A204.1 (cell line): ENCODE results near the gene PHACTR1.

Experiments
- FAIRE-seq: peaks from 2 replicates; lab custom pipeline; 2012; peaks lifted over from hg19 to GRCh38; lab: Jason Lieb, UNC

The PHACTR1 gene

DNA sequence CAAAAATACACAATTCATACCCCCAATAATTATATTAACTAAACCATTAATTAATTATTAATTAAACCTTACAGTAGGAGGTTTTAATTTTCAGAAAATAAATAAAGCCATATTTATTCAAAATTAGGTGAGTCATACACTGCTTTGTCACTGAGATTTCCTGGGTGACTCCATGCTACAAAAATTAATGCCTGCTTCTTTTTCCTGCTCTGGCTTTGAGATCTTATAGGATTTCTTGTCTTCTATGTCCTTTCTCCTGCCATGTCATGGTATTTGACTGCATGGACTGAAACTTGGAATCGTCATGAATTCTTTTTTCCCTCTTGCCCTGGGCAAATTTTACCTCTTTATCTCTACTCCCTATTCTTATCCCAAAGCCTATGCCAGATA, 133.2 kb downstream of the PHACTR1 start:
- FAIRE-seq = no peak

DNA sequence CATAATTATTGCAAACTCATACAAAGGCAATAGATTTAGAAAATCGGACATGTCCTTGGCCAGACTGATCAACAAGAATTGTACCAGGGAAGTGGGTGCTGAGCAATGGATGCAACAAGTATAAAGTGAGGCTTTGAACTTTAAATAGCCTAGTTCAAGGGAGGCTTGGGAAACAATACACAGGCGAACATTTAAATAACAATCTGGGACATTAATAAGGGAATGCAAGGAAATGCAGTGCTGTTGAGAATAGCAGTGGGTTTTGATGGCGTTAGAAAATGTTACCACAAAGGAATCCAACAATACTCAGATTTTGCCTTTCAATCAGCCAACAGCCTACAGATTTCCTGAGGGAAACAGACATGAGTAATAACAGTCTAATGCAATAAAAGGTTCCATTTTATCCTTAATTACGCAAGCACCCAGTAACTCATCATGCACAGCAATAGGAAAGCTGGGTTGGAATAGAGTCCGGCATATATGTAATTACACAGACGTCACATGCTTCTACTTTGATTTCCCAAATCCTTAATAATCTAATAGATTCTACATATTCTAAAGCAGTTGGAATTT, 134.6 kb downstream of the PHACTR1 start:
- FAIRE-seq = no peak

DNA sequence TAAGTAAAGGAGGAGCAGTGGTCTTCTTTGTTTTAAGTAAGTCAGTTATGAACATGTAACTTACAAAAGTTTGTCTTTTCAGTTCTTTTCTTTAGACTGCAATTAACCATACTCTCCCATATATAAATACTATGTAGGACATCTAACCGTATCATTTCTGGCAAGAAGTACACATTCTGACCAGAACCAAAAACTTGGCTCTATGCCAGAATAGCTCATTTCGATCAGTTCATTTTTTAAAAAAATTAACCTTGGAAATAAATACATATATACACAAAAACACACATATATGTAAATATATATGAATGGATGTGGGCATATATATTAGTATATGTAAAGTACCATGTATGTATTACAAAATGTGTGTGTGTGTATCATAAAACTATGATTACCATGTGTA, 145.0 kb downstream of the PHACTR1 start:
- FAIRE-seq = no peak

DNA sequence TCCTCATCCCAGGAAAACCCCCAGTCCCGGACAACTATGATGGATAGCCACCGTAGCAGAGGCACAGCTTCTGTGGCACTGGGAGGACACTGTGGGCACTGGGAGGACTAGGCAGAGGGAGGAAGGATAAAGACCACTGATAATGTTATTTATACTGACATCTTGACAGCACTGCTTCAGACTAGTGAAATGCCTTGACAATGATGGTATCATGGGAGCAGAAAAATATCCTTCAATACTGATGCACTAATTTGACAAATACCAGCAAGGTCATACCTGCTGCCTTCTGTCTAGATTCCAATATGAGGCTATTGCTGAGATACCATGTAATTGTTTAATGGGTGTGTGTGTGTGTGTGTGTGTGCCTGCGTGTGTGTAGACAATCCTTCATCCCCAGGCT, 148.6 kb downstream of the PHACTR1 start:
- no peak for FAIRE-seq

DNA sequence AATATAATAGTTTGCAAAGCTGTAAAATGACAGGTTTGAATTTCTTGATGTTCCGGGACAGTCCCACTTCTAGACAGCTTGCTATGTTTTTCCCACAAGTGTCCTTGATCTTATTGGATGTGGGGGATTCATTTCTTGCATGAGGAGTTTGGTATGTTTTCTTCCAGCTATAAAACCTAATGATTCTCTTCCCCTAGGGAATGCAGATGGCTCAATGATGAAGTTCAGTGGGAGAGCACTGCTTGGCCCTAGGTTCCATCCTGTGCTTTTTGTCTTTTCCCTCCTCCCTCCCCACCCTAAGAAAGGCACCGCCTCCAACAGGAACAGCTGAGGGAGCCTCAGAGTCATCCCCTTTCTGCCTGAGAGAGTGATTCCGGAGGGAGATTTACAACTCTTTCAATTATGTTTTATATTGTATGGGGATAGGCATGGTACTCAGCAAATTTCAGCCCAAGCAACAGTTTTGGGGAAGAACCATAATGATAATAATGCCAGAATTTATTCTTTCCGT, 149.2 kb downstream of the PHACTR1 start:
- no peak for FAIRE-seq

DNA sequence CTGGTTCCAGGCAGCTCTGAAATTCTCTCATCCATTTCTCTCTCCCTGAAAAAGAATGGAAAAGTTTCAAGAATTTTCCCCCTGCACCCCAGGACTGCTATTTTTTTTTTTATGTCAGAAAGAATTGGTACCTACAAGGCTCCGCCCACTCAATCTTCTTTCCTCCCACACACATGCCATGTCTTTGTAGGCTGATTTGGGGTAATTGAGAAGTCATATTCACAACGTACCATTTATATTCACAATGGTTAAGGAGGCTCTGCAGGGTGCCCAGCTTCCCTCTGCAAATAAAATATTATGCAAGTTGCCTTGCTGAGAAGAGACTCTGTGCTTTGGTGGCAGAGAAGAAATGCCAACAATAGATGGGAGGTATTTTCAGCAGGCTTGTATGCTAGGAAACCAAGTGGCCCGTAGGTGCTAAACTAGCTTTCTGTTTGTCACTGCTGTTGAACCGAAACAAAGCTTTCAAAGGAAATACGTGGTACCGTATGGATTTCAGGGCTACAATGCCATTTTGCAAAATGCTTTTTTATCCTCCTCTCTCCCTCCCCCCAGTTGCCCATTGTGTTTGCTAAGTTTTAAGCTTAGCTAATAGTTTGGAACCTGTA, 150.0 kb downstream of the PHACTR1 start:
- no peak for FAIRE-seq

DNA sequence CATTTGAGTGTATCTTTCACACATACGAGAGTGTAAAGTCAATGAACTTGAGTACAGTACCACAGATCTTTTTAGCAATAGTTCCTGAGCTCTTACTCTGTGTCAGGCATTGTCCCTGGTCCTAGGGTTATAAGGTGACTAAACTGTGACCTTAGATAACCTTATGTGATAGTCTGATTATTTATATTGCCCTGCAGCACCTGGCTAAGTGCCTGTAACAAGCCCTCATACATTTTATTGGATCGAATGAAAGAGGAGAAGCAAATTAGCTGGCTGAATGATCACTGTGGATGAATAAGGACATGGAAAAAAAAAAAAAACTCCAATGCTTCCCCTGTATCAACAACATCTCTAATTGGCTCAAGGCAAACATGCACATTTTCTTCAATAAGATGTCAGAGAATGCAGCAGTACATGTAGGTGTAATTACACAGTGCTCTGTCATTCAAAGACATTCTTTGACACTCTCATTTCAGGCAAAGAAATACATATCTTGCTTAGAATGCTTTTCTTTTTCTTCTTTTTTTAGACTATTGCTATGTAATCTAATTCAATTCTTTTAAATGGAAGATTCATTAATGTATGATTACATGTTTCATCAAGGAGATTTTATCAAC, 153.4 kb downstream of the PHACTR1 start:
- no peak for FAIRE-seq

DNA sequence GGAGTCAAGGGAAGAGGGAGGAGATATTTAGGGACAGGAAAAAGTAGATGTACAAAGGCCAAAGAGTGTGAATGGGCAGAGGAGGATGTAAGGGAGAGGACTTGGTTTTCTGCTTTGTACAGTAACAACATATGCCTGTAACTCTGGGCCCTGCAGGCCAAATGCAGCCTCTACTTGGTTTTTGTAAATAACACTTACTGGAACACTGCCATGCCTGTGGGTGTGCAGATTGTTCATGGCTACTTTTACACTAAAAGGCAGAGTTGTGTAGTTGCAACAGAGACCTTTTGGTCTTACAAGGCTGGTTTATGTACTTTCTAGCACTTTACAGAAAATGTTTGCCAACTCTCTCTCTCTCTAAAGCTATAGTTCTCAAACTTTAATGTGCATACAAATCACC, 157.1 kb downstream of the PHACTR1 start:
- FAIRE-seq = no peak

DNA sequence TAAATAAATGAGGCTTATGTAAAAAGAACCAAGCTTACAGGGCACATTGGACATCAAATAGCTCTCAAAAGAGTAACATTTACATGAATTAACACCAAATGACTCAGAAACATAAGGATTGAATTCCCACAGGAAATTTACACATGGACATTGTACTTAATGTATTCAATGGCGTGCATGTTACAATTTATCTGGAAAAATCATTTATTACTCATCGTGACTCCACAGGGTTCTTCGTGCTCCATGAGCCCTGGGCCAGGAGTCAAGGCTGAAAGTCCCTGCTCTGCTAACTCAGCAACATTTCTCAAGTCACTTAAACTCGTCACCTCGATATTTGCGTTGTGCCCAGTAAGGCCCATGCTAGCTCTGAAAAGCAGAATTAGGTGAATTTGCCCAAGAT, 158.5 kb downstream of the PHACTR1 start:
- FAIRE-seq = no peak

DNA sequence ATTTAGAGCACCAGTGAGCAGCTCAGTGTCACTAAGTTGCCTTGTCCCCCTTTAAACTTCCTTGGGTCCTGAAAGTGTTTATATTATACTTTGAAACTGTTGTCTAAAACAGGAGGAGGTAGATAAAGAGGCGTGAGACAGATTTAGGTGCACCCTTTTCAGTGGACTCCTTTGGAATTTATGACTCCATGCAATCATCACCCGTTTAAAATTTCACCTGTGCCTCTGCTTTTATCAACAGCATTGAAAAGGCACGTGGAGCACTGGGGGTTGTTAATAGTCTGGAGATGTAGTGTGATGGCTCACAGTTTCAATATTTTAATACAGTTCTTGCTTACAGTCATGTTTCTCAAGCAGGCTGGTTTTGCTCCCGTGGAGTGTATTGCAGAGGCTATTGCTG, 162.2 kb downstream of the PHACTR1 start:
- FAIRE-seq = no peak

DNA sequence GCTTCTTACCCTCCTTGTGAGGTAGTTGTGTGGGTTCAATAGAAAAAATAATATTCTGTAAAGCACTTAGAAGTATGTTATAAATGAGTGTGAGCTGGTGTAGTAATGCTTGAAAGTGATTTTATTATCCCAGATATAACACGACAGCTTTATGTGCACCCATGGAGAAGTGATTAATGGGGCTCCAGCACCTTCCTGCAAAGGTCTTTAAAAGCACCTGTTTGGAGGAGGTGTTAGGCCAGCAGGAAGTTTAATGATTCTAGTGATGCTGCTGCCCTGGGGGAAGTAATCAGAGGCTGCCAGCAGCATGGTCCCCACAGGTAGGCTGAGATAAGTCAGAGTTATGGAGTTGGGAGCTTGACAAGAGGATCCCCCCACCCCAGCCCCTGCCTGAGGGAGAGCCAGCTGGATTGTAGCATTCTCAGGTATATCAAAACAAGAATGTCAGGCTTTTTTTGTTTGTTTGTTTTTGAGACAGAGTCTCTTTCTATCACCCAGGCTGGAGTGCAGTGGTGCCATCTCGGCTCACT, 166.3 kb downstream of the PHACTR1 start:
- no peak for FAIRE-seq

DNA sequence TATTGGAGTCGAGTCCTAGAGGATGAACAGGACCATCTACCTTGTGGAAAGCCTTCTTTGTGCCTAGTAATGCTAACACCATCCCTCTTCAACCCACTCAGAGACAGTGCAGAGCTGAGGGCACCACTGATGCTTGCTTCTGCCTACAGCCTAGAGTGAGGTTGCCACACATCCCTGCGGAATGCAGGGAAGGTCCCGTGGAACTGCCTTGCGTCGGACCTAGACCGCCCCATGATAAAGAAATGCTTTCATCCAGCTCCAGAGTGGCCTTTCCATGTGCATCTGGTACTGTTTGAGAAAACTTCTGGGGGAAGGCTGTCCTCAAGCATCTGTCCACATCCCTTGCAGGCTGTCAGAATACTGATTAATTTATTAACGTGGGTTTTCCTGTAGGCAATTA, 168.4 kb downstream of the PHACTR1 start:
- no peak for FAIRE-seq

DNA sequence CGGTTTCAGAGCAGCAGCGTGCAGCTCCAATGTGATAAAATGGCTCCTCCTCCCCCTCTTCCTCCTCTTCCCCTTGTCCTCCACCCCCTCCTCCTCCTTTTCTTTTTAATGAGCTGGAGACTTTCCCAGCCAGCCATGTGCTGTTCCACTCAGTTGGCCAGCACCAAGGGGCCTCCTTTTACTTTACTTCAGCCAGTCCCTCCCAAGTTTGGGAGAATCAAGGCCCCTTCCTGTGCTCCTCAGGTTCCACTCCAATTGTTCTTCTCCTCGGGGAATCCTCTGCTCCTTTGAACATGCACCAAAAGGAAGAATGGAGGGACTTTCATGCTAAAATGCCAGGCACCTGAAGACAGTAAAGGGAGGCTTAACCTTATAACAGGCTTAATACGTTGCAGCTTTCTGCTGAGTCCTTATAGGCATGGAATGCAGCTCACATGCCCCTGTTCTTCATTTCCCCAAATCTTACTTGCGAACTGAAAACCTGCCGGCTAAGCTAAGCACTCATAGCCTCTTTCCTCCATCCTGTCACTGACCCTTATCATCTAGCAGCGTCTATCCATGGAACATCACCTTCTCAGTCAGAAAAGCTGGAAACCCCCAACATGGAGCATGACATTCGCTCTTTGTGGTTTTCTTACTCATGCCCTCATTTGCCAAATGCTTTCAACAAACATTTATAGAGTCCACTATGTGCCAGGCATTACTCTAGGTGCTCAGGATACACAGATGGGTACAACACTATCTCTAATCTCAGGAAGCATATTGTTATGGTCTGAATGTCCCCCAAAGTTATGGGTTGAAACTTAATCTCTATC, 170.6 kb downstream of the PHACTR1 start:
- no peak for FAIRE-seq

DNA sequence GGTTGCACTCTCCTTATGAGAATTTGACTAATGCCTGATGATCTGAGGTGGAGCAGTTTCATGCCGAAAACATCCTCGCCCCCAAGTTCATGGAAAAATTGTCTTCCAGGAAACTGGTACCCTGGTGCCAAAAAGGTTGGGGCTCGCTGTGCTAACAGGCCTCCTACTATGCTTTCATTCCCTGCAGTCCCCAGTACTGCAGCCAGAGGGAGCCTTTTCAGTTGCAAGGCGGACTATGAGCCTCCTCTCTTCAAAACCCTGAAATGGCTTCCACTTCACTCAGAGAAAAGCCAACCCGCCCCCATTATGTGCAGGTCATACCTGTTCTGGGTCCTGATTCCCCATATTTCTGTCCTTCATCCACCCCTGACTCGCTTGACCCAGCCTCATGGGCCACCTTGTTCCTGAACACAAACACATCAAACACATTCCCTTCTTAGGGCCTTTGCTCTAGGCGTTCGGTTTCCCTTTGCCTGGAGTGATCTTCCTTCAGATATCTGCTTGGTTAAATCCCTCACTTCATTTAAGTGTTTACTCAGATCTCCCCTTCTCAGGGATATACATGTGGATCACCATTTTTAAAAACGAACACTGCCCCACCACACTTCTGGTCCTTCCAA, 173.7 kb downstream of the PHACTR1 start:
- no peak for FAIRE-seq

DNA sequence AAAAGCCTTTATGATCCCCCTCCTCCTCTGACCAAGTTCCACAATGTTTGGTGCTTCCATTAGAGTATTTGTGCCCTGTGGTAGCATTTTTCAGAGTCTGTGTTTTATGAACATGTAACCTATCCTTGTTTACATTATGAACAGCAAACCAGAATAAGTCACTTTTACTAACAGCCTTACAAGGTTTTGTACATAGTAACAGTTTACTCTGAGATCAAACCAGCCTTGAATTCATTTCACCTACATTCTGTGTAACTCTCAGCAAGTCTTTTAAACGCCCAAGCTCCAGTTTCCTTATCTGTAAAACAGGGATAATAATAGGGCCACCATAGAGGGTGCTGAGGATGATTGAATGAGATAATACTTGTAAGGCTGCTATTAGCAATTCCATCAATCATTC, 175.0 kb downstream of the PHACTR1 start:
- FAIRE-seq = no peak

DNA sequence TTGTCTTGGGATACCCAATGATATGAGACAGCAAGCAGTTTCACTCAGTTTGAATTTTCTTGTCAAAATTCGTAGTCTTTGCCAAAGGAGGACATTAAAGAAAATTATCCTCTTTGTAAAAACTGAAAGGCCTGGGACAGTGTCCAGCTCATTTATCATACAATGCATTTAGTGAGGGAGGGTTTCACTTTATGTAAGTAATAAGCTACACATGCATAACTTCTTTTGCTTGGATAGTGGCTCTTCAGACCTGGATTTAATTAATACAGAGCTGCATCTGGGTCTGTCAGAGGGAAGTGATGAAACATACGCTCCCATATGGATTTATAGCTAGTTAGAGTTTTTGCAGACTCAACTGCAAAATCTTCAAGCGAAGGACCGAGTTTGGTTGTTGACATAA, 175.6 kb downstream of the PHACTR1 start:
- no peak for FAIRE-seq

DNA sequence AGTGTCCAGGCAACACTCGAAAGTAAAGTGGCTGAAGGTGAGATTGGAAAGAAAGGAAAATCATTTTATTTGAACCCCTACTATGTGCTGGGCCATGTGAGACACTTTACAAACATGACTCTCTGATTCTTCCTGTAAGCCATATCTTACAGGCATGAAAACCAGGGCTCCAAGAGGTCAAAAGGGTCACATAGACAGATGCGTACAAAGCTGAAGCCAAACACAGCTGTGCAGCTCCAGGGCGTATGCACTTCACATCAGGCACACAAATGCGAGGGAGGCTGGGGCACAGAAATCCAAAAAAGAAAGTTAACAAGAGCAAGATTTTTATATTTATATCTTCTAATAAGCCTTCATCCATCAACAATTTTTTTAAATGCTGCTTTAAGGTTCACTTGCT, 176.5 kb downstream of the PHACTR1 start:
- FAIRE-seq = no peak

DNA sequence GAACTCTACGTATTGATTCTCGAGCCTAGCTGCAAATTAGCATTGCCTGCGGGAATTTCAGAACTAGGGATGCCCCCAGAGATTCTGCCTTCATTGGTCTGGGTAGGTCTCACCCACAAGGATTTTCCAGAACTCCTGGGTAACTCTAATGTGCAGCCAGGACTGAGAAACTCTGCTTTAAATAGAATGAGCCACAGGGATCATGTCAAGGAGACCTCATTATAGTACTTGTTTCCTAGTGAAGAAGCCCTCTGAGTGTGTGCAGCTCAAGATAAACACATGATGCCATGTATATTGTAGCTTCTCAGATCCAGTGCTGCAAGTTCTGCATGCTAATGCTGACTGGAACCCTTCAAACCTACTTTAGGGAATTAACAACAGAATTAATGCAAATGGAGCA, 179.2 kb downstream of the PHACTR1 start:
- no peak for FAIRE-seq

DNA sequence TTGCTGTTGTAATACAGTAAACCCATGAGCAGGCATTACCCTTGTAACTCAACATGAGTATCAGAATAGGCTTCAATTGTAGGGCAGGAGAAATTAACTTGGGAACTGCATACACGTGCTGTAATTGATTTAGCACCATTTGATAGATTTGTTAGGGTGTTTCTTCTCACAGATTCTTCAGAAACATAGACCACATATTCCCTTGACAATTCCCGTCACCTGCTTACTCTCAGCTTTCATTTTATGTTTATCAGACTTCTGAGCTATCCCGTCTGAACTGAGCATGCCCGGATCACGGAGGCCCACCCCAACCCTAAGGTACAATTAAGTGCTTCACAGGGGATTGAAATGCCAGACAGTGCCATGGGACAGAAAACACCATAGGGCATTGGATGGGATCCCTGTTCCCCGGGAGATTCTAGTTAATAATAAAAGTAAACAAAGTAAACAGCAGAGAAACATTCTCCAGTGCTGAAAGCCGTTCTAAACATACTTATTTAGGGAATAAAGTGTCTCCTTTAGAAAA, 179.7 kb downstream of the PHACTR1 start:
- FAIRE-seq = no peak

DNA sequence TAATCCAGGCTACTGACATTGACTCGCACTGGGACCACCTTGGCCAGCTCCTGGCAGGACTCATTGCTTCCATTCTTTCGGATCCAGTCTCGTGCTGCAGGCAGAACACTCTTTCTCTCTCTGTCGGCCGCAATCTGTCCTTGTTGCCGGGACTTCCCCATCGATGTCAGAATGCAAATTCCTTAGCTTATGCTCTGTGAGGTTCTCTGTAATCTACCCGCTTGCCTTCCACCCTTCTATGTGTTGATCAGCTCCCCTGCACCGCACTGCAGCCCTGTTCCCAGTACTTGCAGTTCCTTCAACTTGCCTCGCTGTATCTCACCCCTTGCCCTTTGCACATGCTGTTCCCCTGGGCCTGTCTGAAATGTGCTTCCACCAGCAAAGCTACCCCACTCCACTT, 182.0 kb downstream of the PHACTR1 start:
- no peak for FAIRE-seq

DNA sequence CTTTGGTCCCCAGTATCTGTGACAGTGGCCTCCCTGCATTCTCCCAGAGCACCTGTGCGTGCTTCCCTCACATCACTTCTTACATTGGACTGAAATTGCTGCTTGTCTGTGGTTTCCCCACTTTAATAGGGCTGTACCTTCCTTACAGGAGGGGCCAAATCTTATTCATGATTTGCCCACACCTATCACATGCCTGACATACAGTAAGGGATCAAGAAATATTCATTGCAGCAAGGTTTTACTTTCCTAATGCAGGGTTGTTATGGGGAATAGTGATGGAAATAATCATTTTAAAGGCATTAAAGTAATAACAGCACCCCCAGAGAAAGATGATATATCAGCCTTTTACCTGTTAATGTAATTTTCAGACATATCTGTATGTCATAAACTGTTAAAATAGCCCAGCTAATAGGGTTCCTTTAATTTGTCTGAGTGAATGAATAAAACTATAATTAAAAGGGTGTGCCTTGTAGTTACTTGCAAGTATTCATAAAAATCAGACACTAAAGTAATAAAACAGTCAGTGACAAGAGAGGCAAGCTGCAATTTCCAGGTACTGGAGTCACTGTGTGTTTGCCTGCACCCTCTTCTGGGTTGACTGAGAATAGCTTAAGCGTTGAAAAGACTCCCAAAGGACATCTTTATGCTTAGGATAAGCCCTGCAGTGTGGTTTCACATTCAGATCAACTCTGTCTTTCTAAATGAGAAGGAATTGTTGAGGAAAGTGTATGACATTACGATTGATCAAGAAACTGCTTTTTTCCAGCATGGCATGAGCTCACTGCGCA, 182.7 kb downstream of the PHACTR1 start:
- FAIRE-seq = no peak
